Gastroesophageal sphincter (tissue), 3 donors: ENCODE measurements around the gene COL25A1.

Experiments used
- CTCF ChIP-seq, 4 experiments: fragments of 200-600 bp in 2 of 4; fragments of 450-650 bp in 2 of 4; sonication (generic) in 1 of 4; IDR thresholded peaks; one replicate each; pipeline ENCODE4 v1.5.1; 2017 to 2019; ENCODE audit warnings: antibody characterized with exemption in 4 of 4, mild to moderate bottlenecking in 2 of 4, moderate library complexity in 2 of 4
- EP300 ChIP-seq: sonication (generic); formaldehyde crosslinking; IDR thresholded peaks from one replicate; pipeline ENCODE4 v1.6.1; 2017; ENCODE audit warnings: antibody characterized with exemption, mild to moderate bottlenecking
- POLR2A ChIP-seq, 2 donors: fragments of 450-650 bp; IDR thresholded peaks; one replicate each; pipeline ENCODE4 v1.6.1; 2017; ENCODE audit warnings: antibody characterized with exemption in 2 of 2, mild to moderate bottlenecking in 2 of 2, moderate library complexity in 1 of 2

- no peak for TF ChIP-seq CTCF (IDR thresholded peaks at IDR 0.05)
- no peak for TF ChIP-seq EP300
- TF ChIP-seq POLR2A (IDR thresholded peaks at IDR 0.05) = no peak
Measured at GRCh38 chr4:109263721-109264120, 38.7 kb downstream of the COL25A1 start.
